Measurements from ENCODE around the gene FAM174C.

FAM174C gene

GRCh38 chr19:1285737-1286360 lies 10.5 kb downstream of the FAM174C start, which contains the start of gene EFNA2:
EFNA2 (plus strand) TSS chr19:1285873; CDS start chr19:1286169, 296 bp downstream.
- peaks cover 14% of the 10 kb centered on the region for H3K4me1 ChIP-seq (ENCODE audit: low read length)
- H3K27me3 ChIP-seq (ENCODE audit: low read depth, low read length), result peaks cover 20% of the 10 kb centered on the region
- no peak for TF ChIP-seq CTCF (IDR thresholded peaks at IDR 0.05; ENCODE audit: low read depth, low read length)
- TF ChIP-seq EZH2phosphoT487 (IDR thresholded peaks at IDR 0.05; ENCODE audit: low read depth), result no peak
- no peaks in the 10 kb centered on the region for H3K9me3 ChIP-seq (ENCODE audit: insufficient read depth, low read length)
- H3K4me3 ChIP-seq (ENCODE audit: low read length), result no peak within 1 kb of the TSS
- no peaks in the 10 kb centered on the region for H4K20me1 ChIP-seq (ENCODE audit: insufficient read depth, low read length)
- H2AFZ ChIP-seq (ENCODE audit: low read depth, low read length), result no peak within 1 kb of the TSS
- no peak within 1 kb of the TSS for H3K4me2 ChIP-seq (ENCODE audit: low read length)
- no peaks in the 10 kb centered on the region for H3K79me2 ChIP-seq (ENCODE audit: low read length)
- no peak within 1 kb of the TSS for H3K27ac ChIP-seq (ENCODE audit: low read length)
- no peak within 1 kb of the TSS for H3K9ac ChIP-seq (ENCODE audit: low read length)
- H3K36me3 ChIP-seq (replicated peaks; ENCODE audit: low read depth, low read length), result no peaks in the 10 kb centered on the region

- Histone ChIP-seq H3K4me3 (ENCODE audit: low read length) (no peak overlapping the region), H3K79me2 (ENCODE audit: low read length) (no peaks in the 10 kb centered on the region), H4K20me1 (ENCODE audit: insufficient read depth, low read length) (no peaks in the 10 kb centered on the region), H2AFZ (ENCODE audit: low read depth, low read length) (no peak overlapping the region), H3K9me3 (ENCODE audit: insufficient read depth, low read length) (no peaks in the 10 kb centered on the region), H3K9ac (ENCODE audit: low read length) (no peak overlapping the region), H3K4me2 (ENCODE audit: low read length) (no peak overlapping the region), H3K27me3 (ENCODE audit: low read depth, low read length) (peaks cover 25% of the 10 kb centered on the region), H3K36me3 (replicated peaks; ENCODE audit: low read depth, low read length) (no peaks in the 10 kb centered on the region), H3K27ac (ENCODE audit: low read length) (no peak overlapping the region), H3K4me1 (ENCODE audit: low read length) (peaks cover 23% of the 10 kb centered on the region)
- TF ChIP-seq CTCF (IDR thresholded peaks at IDR 0.05; ENCODE audit: low read depth, low read length) (no peak), EZH2phosphoT487 (IDR thresholded peaks at IDR 0.05; ENCODE audit: low read depth) (no peak)
Observed at GRCh38 chr19:1286487-1287353, 11.4 kb downstream of the FAM174C start.

- H3K4me3 ChIP-seq (ENCODE audit: low read length), result no peak overlapping the region
- H3K4me2 ChIP-seq (ENCODE audit: low read length), result no peak overlapping the region
- no peaks in the 10 kb centered on the region for H4K20me1 ChIP-seq (ENCODE audit: insufficient read depth, low read length)
- no peak overlapping the region for H3K9ac ChIP-seq (ENCODE audit: low read length)
- H2AFZ ChIP-seq (ENCODE audit: low read depth, low read length), result no peak overlapping the region
- H3K27ac ChIP-seq (ENCODE audit: low read length), result no peak overlapping the region
- H3K79me2 ChIP-seq (ENCODE audit: low read length), result no peaks in the 10 kb centered on the region
- peaks cover 25% of the 10 kb centered on the region for H3K27me3 ChIP-seq (ENCODE audit: low read depth, low read length)
- no peak for TF ChIP-seq CTCF (IDR thresholded peaks at IDR 0.05; ENCODE audit: low read depth, low read length)
- no peak for TF ChIP-seq EZH2phosphoT487 (IDR thresholded peaks at IDR 0.05; ENCODE audit: low read depth)
- H3K36me3 ChIP-seq (replicated peaks; ENCODE audit: low read depth, low read length), result no peaks in the 10 kb centered on the region
- H3K9me3 ChIP-seq (ENCODE audit: insufficient read depth, low read length), result no peaks in the 10 kb centered on the region
- peaks cover 31% of the 10 kb centered on the region for H3K4me1 ChIP-seq (ENCODE audit: low read length)
Observed at GRCh38 chr19:1287354-1288225, 12.3 kb downstream of the FAM174C start.

All from OCI-LY3 (cell line).